Omental fat pad (tissue), 4 donors: ENCODE measurements around the gene VEGFD. TPM values are rescaled to one million over a fixed set of nuclear protein-coding genes. Genes with fewer than 3 reads are reported as not detected.

ENCODE experiments used
- ATAC-seq: fragments of 150-250 bp; one replicate; pipeline ENCODE4 v1.9.1; 2016; ENCODE audit warnings: mild to moderate bottlenecking, moderate library complexity; ENCODE audit not compliant: low FRiP score
- DNase-seq: peaks from one replicate; pipeline ENCODE4 v3.0.0-alpha.2; 2019; ENCODE audit warnings: low spot score
- CTCF ChIP-seq, 3 donors: fragments of 450-650 bp; IDR thresholded peaks; one replicate each; pipeline ENCODE4 v1.5.1; 2016 to 2017; ENCODE audit warnings: antibody characterized with exemption in 3 of 3, mild to moderate bottlenecking in 3 of 3, moderate library complexity in 2 of 3
- total RNA-seq, 4 donors: library from RNA; depleted of rRNA; stranded (reverse); fragments of >200 nt; gene quantifications; one replicate each; pipeline ENCODE4 v1.1.0, GENCODE V29; 2016

VEGFD gene
- 10 to 100 TPM in 1 of 4 donors, 1 to 10 TPM in 3; 1.1 to 28.8 (median 6.3) TPM for total RNA-seq

GRCh38 chrX:15384304-15384703 lies at the start of gene VEGFD:
Gene VEGFD (minus strand): TSS chrX:15384413. CDS start chrX:15383946, 467 bp downstream.
- no peak for DNase-seq
- TF ChIP-seq CTCF (IDR thresholded peaks at IDR 0.05): no peak
- peak; percentile 41 for ATAC-seq

DNA sequence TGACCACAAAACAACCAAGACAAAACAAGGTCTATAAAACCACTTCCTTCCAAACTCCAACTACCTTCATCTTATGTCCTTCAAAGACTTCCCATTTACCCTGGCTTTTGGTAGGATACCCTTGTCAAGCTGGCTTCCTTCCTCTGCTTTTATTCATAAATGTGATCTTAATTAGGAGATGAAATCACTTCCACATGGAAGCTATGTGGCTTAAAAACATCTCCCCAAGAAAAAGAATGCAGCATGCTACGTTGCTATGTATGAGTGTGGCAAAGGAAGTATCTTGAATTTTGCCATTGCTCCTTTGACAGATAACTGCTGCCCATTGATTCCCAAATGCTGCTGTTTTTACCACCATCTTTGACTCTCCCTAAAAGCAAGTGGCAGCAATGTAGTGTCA lies 46.4 kb upstream of the VEGFD start:
- ATAC-seq (no peak), DNase-seq (no peak)
- TF ChIP-seq CTCF (IDR thresholded peaks at IDR 0.05): no peak

- DNase-seq (no peak), ATAC-seq (no peak)
- no peak for TF ChIP-seq CTCF (IDR thresholded peaks at IDR 0.05)
These were observed 45.9 kb upstream of the VEGFD start for GRCh38 chrX:15430076-15430475.

- no peak for DNase-seq
- TF ChIP-seq CTCF (IDR thresholded peaks at IDR 0.05): no peak
- no peak for ATAC-seq
These were observed 40.8 kb upstream of the VEGFD start for GRCh38 chrX:15425024-15425423.

- no peak for TF ChIP-seq CTCF (IDR thresholded peaks at IDR 0.05)
- ATAC-seq (no peak), DNase-seq (no peak)
These were observed 34.5 kb upstream of the VEGFD start for GRCh38 chrX:15418707-15419181.

GRCh38 chrX:15418041-15418706 lies 34.0 kb upstream of the VEGFD start:
- DNase-seq (no peak), ATAC-seq (peak; percentile 19)
- no peak for TF ChIP-seq CTCF (IDR thresholded peaks at IDR 0.05)
